AG04449 (cell line): Measurements from ENCODE around the gene GPX2.
A peak's percentile ranks its signal among the peaks of the same experiment; 100 is the strongest.
"Not testable (repeated sequence)": the region's sequence is repeated elsewhere in the genome, so short reads cannot be mapped to it uniquely, and the experiment has no call there.

ENCODE experiments used
- CTCF ChIA-PET: fragments of 350-600 bp; formaldehyde crosslinking; extraction: SDS; loops from one replicate; lab custom pipeline; 2021; ENCODE audit warnings: antibody characterized with exemption; lab: Yijun Ruan, JAX
- POLR2A ChIA-PET: fragments of 400-600, 350-600 bp; formaldehyde crosslinking; extraction: SDS; loops from one replicate; lab custom pipeline; 2020; ENCODE audit warnings: antibody characterized with exemption, inconsistent platforms; lab: Yijun Ruan, JAX
- DNase-seq: peaks from one replicate; pipeline ENCODE4 v3.0.0-alpha.2; 2010; ENCODE audit warnings: low read depth, low spot score
- H3K4me3 ChIP-seq: 2 replicates; pipeline ENCODE4 v1.5.1; 2011; ENCODE audit warnings: low read depth, mild to moderate bottlenecking, control low read depth, low read length
- TF ChIP-seq, protein P1 (sequence below): IDR thresholded peaks from one replicate; pipeline ENCODE4 v1.5.1; 2011; ENCODE audit warnings: mild to moderate bottlenecking, moderate library complexity, low read length, control low read depth, inconsistent platforms; ENCODE audit not compliant: insufficient read depth; ENCODE audit errors: missing control alignments

The GPX2 gene

DNA sequence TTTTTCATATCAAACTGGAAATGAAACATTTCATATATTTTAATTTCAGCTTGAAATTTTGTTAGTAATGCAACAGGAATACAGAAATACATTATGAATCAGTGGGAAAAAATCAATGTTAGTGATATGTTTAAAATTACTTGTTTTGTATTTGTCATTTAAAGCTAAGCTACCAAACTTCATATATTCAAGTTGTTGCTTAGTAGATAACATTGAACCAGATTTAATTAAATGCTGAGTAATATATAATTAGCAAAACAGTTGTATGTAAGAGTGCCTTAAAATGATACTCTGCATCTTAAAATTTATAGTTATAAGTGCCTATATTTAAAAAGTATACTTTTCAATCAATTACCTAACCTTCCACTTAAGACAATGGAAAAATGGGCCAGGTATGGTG is 23.3 kb downstream of the GPX2 start:
- POLR2A ChIA-PET, result no interaction called here
- CTCF ChIA-PET, result interaction anchor here (0.8 to 2.5 kb wide), 4 partner anchors 8 to 101 kb away, joined by 3 to 9 read pairs (median 4); no protein-coding TSS in a partner anchor
- H3K4me3 ChIP-seq, result no peak overlapping the region
- TF ChIP-seq, protein P1, sequence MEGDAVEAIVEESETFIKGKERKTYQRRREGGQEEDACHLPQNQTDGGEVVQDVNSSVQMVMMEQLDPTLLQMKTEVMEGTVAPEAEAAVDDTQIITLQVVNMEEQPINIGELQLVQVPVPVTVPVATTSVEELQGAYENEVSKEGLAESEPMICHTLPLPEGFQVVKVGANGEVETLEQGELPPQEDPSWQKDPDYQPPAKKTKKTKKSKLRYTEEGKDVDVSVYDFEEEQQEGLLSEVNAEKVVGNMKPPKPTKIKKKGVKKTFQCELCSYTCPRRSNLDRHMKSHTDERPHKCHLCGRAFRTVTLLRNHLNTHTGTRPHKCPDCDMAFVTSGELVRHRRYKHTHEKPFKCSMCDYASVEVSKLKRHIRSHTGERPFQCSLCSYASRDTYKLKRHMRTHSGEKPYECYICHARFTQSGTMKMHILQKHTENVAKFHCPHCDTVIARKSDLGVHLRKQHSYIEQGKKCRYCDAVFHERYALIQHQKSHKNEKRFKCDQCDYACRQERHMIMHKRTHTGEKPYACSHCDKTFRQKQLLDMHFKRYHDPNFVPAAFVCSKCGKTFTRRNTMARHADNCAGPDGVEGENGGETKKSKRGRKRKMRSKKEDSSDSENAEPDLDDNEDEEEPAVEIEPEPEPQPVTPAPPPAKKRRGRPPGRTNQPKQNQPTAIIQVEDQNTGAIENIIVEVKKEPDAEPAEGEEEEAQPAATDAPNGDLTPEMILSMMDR, result no peak
- no peak for DNase-seq

DNA sequence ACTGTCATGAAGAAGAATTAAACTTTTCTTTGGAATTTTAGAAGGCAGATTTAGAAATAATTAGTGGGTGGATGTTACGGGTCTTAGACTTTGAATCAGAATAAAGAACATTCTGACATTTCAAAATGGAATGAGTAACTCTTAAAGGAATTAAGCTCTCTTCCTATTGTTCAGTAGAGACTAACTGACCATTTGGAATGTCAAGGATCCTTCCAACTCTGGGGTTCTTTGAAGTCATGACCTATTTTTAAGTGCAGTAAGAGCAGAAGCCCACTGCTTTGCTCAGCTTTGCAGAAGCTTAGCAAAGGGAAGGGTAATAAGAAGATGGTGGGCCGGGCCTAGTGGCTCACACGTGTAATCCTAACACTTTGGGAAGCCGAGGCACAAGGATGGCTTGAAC is 24.3 kb downstream of the GPX2 start:
- POLR2A ChIA-PET, result no interaction called here
- CTCF ChIA-PET, result interaction anchor here (1.0 to 2.5 kb wide), 4 partner anchors 8 to 435 kb away, joined by 3 to 9 read pairs (median 4); no protein-coding TSS in a partner anchor
- no peak for DNase-seq
- no peak overlapping the region for H3K4me3 ChIP-seq
- TF ChIP-seq, protein P1, result no peak

DNA sequence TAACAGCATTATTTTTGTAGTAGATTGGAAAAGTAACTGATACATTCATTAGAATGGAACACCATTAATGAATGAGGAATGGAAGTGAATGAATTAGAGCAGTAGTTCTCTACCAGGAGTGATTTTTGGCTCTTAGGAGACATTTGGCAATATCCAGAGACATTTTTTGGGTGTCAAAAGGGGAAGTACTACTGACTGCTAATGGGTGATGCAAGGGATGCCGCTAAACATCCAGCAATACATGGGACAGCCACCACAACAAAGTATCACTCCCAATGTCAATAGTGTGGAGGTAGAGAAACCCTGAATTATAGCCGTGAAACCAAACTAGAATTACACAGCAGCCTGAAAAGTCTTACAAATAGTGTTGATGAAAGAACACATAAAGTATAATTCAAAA is 26.7 kb downstream of the GPX2 start:
- no peak for DNase-seq
- ChIA-PET POLR2A (no interaction called here), CTCF (interaction anchor here (1.1 to 2.7 kb wide), 3 partner anchors 24 to 115 kb away, joined by 3 to 14 read pairs (median 11); no protein-coding TSS in a partner anchor)
- no peak overlapping the region for H3K4me3 ChIP-seq
- TF ChIP-seq, protein P1, result no peak

DNA sequence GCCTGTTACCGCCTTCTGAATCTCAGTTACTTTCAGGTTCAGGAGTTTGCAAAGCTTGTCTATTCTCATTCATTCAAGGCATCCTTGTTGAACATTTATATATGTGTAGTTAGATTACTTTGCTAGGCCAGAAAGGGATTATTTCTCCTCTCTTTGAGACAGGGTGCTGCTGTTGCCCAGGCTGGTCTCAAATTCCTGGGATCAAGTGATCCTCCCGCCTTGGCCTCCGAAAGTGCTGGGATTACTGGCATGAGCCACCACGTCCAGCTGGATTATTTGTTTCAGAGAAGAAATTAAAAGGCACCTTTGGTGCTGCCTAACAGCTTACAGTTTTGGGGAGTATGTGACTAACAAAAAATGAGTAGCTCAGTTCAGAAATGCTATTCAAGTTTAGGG is 27.5 kb downstream of the GPX2 start:
- TF ChIP-seq, protein P1, result no peak
- ChIA-PET POLR2A (interaction anchor here (0.6 to 0.8 kb wide), 4 partner anchors 8 to 525 kb away, joined by 3 to 4 read pairs (median 3); no protein-coding TSS in a partner anchor), CTCF (interaction anchor here (1.0 to 2.7 kb wide), 6 partner anchors 10 to 114 kb away, joined by 3 to 14 read pairs (median 4); no protein-coding TSS in a partner anchor)
- no peak for DNase-seq
- H3K4me3 ChIP-seq, result peak overlapping the region; percentile 98

DNA sequence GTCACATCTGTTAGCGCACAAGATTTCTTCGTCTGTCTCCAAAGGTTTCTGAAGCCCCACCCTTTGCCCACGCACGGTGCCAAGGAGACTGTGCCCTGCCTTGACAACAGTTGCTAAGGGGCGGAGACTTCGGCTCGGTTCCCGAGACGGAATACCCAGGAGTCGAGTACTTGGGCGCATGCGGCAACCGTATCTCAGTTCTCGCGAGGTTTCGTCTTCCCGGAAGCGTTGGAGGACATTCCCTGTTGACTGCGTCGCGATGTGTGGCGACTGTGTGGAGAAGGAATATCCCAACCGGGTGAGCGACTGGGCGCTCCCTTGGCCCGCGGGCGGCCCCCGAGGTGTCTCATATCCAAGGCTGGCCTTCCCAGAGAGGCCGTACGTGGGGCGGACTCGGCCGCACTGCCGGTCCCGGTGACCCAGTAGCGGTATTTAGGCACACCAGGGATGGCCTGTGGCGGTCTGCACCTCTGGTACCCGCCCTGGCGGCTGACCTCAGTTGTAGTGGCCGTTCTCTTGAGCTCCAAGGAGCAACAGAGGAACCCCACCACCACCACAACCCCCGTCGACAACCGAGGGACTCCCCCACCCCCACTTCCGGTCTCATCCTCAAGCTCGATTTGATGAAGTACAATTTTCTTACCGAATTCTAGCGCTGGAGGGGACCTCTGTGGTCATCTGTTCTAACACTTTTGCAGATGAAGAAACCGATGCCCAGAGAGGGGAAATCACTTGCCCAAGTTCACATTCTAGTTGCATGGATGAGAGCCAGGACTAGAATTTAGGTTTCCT is 28.1 kb downstream of the GPX2 start, which contains the start of gene CHURC1:
CHURC1 (plus strand) TSS at position 219 of the 792 bp plus-strand sequence; CDS start at position 260, 41 bp downstream.
- TF ChIP-seq, protein P1, result no peak
- ChIA-PET POLR2A (interaction anchor here (0.6 to 0.9 kb wide), 5 partner anchors 9 to 526 kb away, joined by 3 to 4 read pairs (median 3); no protein-coding TSS in a partner anchor), CTCF (interaction anchor here (1.0 to 2.7 kb wide), 6 partner anchors 9 to 113 kb away, joined by 3 to 14 read pairs (median 4); no protein-coding TSS in a partner anchor)
- DNase-seq, result peak; percentile 84
- H3K4me3 ChIP-seq, result peak within 1 kb of the TSS; percentile 98

DNA sequence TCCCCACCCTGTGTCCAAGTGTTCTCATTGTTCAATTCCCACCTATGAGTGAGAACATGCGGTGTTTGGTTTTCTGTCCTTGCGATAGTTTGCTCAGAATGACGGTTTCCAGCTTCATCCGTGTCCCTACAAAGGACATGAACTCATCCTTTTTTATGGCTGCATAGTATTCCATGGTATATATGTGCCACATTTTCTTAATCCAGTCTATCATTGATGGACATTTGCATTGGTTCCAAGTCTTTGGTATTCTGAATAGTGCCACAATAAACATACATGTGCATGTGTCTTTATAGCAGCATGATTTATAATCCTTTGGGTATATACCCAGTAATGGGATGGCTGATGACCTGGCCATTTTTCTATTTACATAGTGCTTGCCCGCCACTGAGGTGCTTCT is 29.1 kb downstream of the GPX2 start:
- ChIA-PET CTCF (interaction anchor here (2.7 kb wide), 1 partner anchor 113 kb away, joined by 14 read pairs; no protein-coding TSS in a partner anchor), POLR2A (interaction anchor here (0.9 kb wide), 1 partner anchor 74 kb away, joined by 3 read pairs; no protein-coding TSS in a partner anchor)
- H3K4me3 ChIP-seq, DNase-seq: not testable (repeated sequence)
